Natural killer cell (primary cell): ENCODE measurements around the gene SMURF2. TPM values are rescaled to one million over a fixed set of nuclear protein-coding genes. Genes with fewer than 3 reads are reported as not detected.

Source experiments
- ATAC-seq, 3 donors: fragments of 150-1000 bp in 2 of 3; fragments of 200-7000 bp in 1 of 3; cut with Tn5 transposase; 1 replicate in 1 of 3; 2 replicates in 2 of 3; pipeline ENCODE4 v1.10.0; 2021; ENCODE audit warnings: mild to moderate bottlenecking in 2 of 3, moderate library complexity in 2 of 3
- DNase-seq, 2 donors: peaks; one replicate each; pipeline versions ENCODE4 v3.0.0 to v3.0.0-alpha.2; 2013 to 2021; ENCODE audit warnings: mixed read lengths in 1 of 2
- H3K27ac ChIP-seq: one replicate; pipeline ENCODE4 v1.5.1; 2013; ENCODE audit warnings: mild to moderate bottlenecking, low read length
- H3K27me3 ChIP-seq: one replicate; pipeline ENCODE4 v1.6.1; 2013; ENCODE audit warnings: low read length; ENCODE audit not compliant: control insufficient read depth, insufficient read depth
- H3K36me3 ChIP-seq: one replicate; pipeline ENCODE4 v1.6.1; 2013; ENCODE audit warnings: low read length; ENCODE audit not compliant: control insufficient read depth, insufficient read depth
- H3K4me1 ChIP-seq: one replicate; pipeline ENCODE4 v1.6.1; 2013; ENCODE audit warnings: low read length; ENCODE audit not compliant: control insufficient read depth, insufficient read depth
- H3K4me3 ChIP-seq: one replicate; pipeline ENCODE4 v1.5.1; 2013; ENCODE audit warnings: low read length
- H3K9me3 ChIP-seq: one replicate; pipeline ENCODE4 v1.6.1; 2013; ENCODE audit warnings: low read length; ENCODE audit not compliant: control insufficient read depth, insufficient read depth
- H3K27ac Mint-ChIP-seq, 2 donors: one replicate each; pipeline ENCODE4 v1.8.0; 2022; ENCODE audit warnings: mild to moderate bottlenecking in 2 of 2, mixed read lengths in 2 of 2, moderate library complexity in 1 of 2
- H3K27me3 Mint-ChIP-seq, 2 donors: one replicate each; pipeline ENCODE4 v1.8.0; 2022; ENCODE audit warnings: low read depth in 2 of 2, mixed read lengths in 2 of 2
- H3K36me3 Mint-ChIP-seq: one replicate; pipeline ENCODE4 v1.8.0; 2022; ENCODE audit warnings: mixed read lengths
- H3K4me1 Mint-ChIP-seq, 2 donors: one replicate each; pipeline ENCODE4 v1.8.0; 2022; ENCODE audit warnings: mixed read lengths in 2 of 2
- H3K4me3 Mint-ChIP-seq: one replicate; pipeline ENCODE4 v1.8.0; 2022; ENCODE audit warnings: mild to moderate bottlenecking, moderate library complexity, mixed read lengths
- H3K9me3 Mint-ChIP-seq, 2 donors: one replicate each; pipeline ENCODE4 v1.8.0; 2022; ENCODE audit warnings: mixed read lengths in 2 of 2
- CTCF ChIP-seq: fragments of 200-600 bp; IDR thresholded peaks from one replicate; pipeline ENCODE4 v1.8.0; 2022; ENCODE audit warnings: antibody characterized with exemption
- WGBS: methylation state at CpG from one replicate; pipeline ENCODE4 v1.1.7; 2013; ENCODE audit warnings: missing lambda C conversion rate; ENCODE audit not compliant: insufficient coverage; 5-methylcytosine and 5-hydroxymethylcytosine counted together
- intact Hi-C: fragments of 100-400 bp; cut with micrococcal nuclease; formaldehyde crosslinking; loops from one replicate; pipeline ENCODE4 v1.14.2; 2022
- total RNA-seq, 4 donors: library from RNA; stranded (reverse); fragments of 120-200 nt in 1 of 4; gene quantifications; one replicate each; pipeline versions ENCODE4 v1.2.3 to v1.2.4, GENCODE V29; 2013 to 2022

The SMURF2 gene
- total RNA-seq, 3 donors from 2014 or later (not counting 1 experiment from before 2014, with no cell fraction given): 43.8 to 54.5 (median 46.5) TPM

DNA sequence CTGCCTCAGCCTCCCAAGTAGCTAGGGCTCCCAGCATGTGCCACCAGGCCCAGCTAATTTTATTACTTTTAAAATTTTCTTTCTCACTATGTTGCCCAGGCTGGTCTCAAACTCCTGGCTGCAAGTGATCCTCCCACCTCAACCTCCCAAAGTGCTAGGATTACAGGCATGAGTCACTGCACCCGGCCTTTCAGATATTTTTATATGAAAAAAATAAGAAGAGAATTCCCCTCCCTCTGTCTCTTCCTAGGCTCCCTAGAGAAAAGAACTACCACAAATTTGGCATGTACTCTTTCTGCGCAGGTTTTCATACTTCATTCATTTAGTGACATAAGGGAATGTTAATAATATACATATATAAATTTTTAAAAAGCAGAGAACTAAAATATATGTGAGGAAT lies 21.7 kb upstream of the SMURF2 start:
- H3K4me3 Mint-ChIP-seq: no peak overlapping the region
- H3K36me3 Mint-ChIP-seq: no peaks in the 10 kb centered on the region
- no peak overlapping the region for H3K27ac Mint-ChIP-seq
- H3K27me3 Mint-ChIP-seq: no peaks in the 10 kb centered on the region
- Histone ChIP-seq H3K36me3 (no peaks in the 10 kb centered on the region), H3K4me3 (no peak overlapping the region), H3K27me3 (no peaks in the 10 kb centered on the region), H3K4me1 (no peaks in the 10 kb centered on the region), H3K9me3 (no peaks in the 10 kb centered on the region), H3K27ac (no peak overlapping the region)
- no peak for ATAC-seq
- DNase-seq: no peak
- TF ChIP-seq CTCF: no peak
- WGBS: no CpG with 5 or more reads among the region's 2 CpGs
- no peaks in the 10 kb centered on the region for H3K4me1 Mint-ChIP-seq
- intact Hi-C loops: no loop called here
- H3K9me3 Mint-ChIP-seq: no peaks in the 10 kb centered on the region

DNA sequence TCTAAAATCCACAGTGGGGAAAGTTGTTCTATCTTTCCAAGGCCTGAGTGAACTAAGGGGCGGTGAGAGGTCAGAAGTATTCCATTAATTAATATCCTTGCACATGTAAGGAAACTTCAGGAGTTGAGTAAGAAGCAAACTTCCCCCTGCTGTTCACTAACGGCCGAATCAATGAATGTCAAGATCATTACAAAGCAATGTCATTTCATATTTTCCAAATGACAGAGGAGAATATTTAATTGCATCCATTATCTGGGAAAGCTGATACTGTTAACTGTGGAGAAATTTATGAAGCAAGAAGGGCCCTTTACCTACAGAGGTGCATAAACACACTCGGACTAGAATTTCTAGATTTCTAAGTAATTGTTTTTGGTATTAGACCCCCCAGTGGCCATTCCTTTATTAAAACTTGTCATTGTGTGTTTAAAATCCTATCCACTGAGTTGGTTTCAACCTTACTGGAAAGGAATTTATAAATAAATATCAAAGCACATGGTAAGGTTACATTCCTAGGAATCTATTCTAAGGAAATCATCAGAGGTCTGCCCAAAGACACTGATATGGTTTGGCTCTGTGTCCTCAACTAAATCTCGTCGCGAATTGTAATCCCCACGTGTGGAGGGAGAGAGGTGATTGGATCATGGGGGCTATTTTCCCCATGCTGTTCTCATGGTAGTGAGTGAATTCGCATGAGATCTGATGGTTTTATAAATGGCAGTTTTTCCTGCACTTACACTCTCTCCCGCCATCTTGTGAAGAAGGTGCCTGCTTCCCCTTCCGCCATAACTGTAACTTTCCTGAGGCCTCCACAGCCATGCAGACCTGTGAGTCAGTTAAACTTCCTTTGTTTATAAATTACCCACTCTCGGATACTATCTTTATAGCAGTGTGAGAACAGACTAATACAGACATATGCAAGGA lies 20.4 kb upstream of the SMURF2 start:
- ATAC-seq: no peak
- H3K36me3 ChIP-seq: no peaks in the 10 kb centered on the region
- Mint-ChIP-seq H3K36me3 (no peaks in the 10 kb centered on the region), H3K27me3 (no peaks in the 10 kb centered on the region), H3K9me3 (no peaks in the 10 kb centered on the region), H3K4me3 (no peak overlapping the region), H3K4me1 (no peaks in the 10 kb centered on the region), H3K27ac (no peak overlapping the region)
- H3K27me3 ChIP-seq: no peaks in the 10 kb centered on the region
- WGBS: 95% methylated on average over 10 of the region's 12 CpGs
- H3K9me3 ChIP-seq: no peaks in the 10 kb centered on the region
- intact Hi-C loops: no loop called here
- H3K27ac ChIP-seq: no peak overlapping the region
- no peak for TF ChIP-seq CTCF
- no peaks in the 10 kb centered on the region for H3K4me1 ChIP-seq
- no peak for DNase-seq
- no peak overlapping the region for H3K4me3 ChIP-seq

DNA sequence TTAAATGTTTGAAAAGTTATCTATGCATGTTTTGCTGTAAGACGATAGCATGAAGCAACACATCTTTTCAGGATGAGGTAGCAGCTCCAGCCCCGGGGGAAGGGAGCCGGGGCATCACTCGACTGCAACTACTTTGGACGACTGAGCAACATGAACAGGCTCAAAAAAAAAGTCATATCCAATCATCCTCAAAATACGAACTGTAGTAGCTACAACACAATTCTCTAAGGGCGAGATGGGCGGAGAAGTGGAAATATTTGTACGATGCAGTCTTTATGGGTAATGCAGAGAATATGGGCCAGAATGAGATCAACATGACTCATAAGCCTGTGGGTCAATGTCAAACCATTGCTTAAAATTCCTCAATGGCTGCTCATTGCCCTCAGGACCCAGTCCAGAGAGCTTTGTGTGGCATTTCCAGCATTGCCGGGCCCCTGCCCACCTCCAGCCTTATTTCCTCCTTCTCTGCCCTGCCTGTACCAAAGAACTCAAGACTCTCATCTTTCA lies 17.7 kb upstream of the SMURF2 start:
- intact Hi-C loops: no loop called here
- ATAC-seq (no peak), DNase-seq (no peak)
- Mint-ChIP-seq H3K27me3 (no peaks in the 10 kb centered on the region), H3K4me3 (no peak overlapping the region), H3K27ac (no peak overlapping the region), H3K9me3 (no peaks in the 10 kb centered on the region), H3K36me3 (no peaks in the 10 kb centered on the region), H3K4me1 (no peaks in the 10 kb centered on the region)
- Histone ChIP-seq H3K27ac (no peak overlapping the region), H3K36me3 (no peaks in the 10 kb centered on the region), H3K9me3 (no peaks in the 10 kb centered on the region), H3K4me3 (no peak overlapping the region), H3K4me1 (no peaks in the 10 kb centered on the region), H3K27me3 (no peaks in the 10 kb centered on the region)
- TF ChIP-seq CTCF: no peak
- 95% methylated on average over 9 of the region's 10 CpGs for WGBS
